IMR-90 (cell line): ENCODE data around the gene CHAT. TPM values are rescaled to one million over a fixed set of nuclear protein-coding genes. Genes with fewer than 3 reads are reported as not detected.

Source experiments
- ATAC-seq: fragments of 200-7000 bp; cut with Tn5 transposase; 2 replicates; pipeline ENCODE4 v1.9.1; 2020; ENCODE audit warnings: low read depth, mild to moderate bottlenecking, moderate library complexity
- BruUV-seq: library from RNA; stranded (reverse); fragments of 400-500 nt; replicated peaks from 2 replicates; lab custom pipeline; 2021; lab: Mats Ljungman, UMichigan
- CTCF ChIA-PET: fragments of 300-600 bp; formaldehyde crosslinking; extraction: SDS; loops from one replicate; lab custom pipeline; 2021; ENCODE audit warnings: antibody characterized with exemption; lab: Yijun Ruan, JAX
- POLR2A ChIA-PET: fragments of 300-600 bp; sonication (Branson Sonifier 250); formaldehyde crosslinking; loops from one replicate; lab custom pipeline; 2022; ENCODE audit warnings: antibody characterized with exemption; ENCODE audit not compliant: unreplicated experiment; lab: Charles Lee
- DNase-seq: peaks from one replicate; pipeline ENCODE4 v3.0.0; 2013
- H2AFZ ChIP-seq: replicated peaks from 2 replicates; pipeline ENCODE3; 2013; ENCODE audit warnings: low read length, mild to moderate bottlenecking; ENCODE audit not compliant: poor library complexity
- H2AK5ac ChIP-seq: 2 replicates; pipeline ENCODE4 v1.6.1; 2013; ENCODE audit warnings: low read depth, low read length, inconsistent platforms
- H2AK9ac ChIP-seq: replicated peaks from 2 replicates; pipeline ENCODE3; 2013; ENCODE audit warnings: mild to moderate bottlenecking, low read depth, low read length, moderate library complexity; ENCODE audit not compliant: poor library complexity
- H2BK120ac ChIP-seq: 2 replicates; pipeline ENCODE4 v1.6.1; 2013; ENCODE audit warnings: low read depth, low read length, inconsistent platforms
- H2BK15ac ChIP-seq: 3 replicates; pipeline ENCODE4 v1.6.1; 2013; ENCODE audit warnings: low read depth, low read length, inconsistent platforms
- H2BK20ac ChIP-seq: 2 replicates; pipeline ENCODE4 v1.6.1; 2013; ENCODE audit warnings: low read depth, mild to moderate bottlenecking, inconsistent platforms, low read length, moderate library complexity
- H2BK5ac ChIP-seq: 2 replicates; pipeline ENCODE4 v1.6.1; 2013; ENCODE audit warnings: mild to moderate bottlenecking, low read depth, low read length, inconsistent platforms; ENCODE audit not compliant: poor library complexity, severe bottlenecking
- H3K14ac ChIP-seq: replicated peaks from 2 replicates; pipeline ENCODE4 v1.6.1; 2013; ENCODE audit warnings: low read depth, low read length, inconsistent platforms
- H3K18ac ChIP-seq: 2 replicates; pipeline ENCODE4 v1.6.1; 2013; ENCODE audit warnings: low read depth, low read length, control low read depth
- H3K23ac ChIP-seq: 2 replicates; pipeline ENCODE4 v1.6.1; 2013; ENCODE audit warnings: low read depth, low read length, inconsistent platforms
- H3K27ac ChIP-seq: 2 replicates; pipeline ENCODE4 v1.5.1; 2013; ENCODE audit warnings: mild to moderate bottlenecking, control low read depth, low read length; ENCODE audit not compliant: insufficient read depth
- H3K27me3 ChIP-seq: 2 replicates; pipeline ENCODE4 v1.6.1; 2013; ENCODE audit warnings: low read length; ENCODE audit not compliant: control insufficient read depth, insufficient read depth
- H3K36me3 ChIP-seq: 2 replicates; pipeline ENCODE4 v1.6.1; 2013; ENCODE audit warnings: low read length, mixed read lengths; ENCODE audit not compliant: control insufficient read depth, insufficient read depth
- H3K4ac ChIP-seq: 2 replicates; pipeline ENCODE4 v1.6.1; 2013; ENCODE audit warnings: low read depth, low read length, inconsistent platforms
- H3K4me1 ChIP-seq: 2 replicates; pipeline ENCODE4 v1.6.1; 2013; ENCODE audit warnings: low read length, mixed read lengths; ENCODE audit not compliant: control insufficient read depth, insufficient read depth
- H3K4me2 ChIP-seq: 2 replicates; pipeline ENCODE4 v1.6.1; 2013; ENCODE audit warnings: low read depth, mild to moderate bottlenecking, control low read depth, low read length, moderate library complexity
- H3K4me3 ChIP-seq: 2 replicates; pipeline ENCODE4 v1.5.1; 2013; ENCODE audit warnings: low read depth, mild to moderate bottlenecking, control low read depth, low read length, moderate library complexity; ENCODE audit not compliant: insufficient read depth
- H3K56ac ChIP-seq: 2 replicates; pipeline ENCODE4 v1.6.1; 2013; ENCODE audit warnings: low read length, inconsistent platforms; ENCODE audit not compliant: insufficient read depth; ENCODE audit errors: extremely low read depth
- H3K79me1 ChIP-seq, 2 experiments: 2 replicates each; pipeline ENCODE4 v1.6.1; 2013; ENCODE audit warnings: low read length in 2 of 2, inconsistent platforms in 1 of 2, low read depth in 1 of 2
- H3K9ac ChIP-seq: 2 replicates; pipeline ENCODE4 v1.6.1; 2013; ENCODE audit warnings: low read depth, low read length, control low read depth
- H3K9me1 ChIP-seq: 2 replicates; pipeline ENCODE4 v1.6.1; 2013; ENCODE audit warnings: low read length, inconsistent platforms; ENCODE audit not compliant: insufficient read depth
- H3K9me3 ChIP-seq: 2 replicates; pipeline ENCODE4 v1.6.1; 2013; ENCODE audit warnings: low read length; ENCODE audit not compliant: control insufficient read depth, insufficient read depth
- H4K20me1 ChIP-seq: 2 replicates; pipeline ENCODE4 v1.6.1; 2013; ENCODE audit warnings: low read length, inconsistent platforms; ENCODE audit not compliant: insufficient read depth
- H4K5ac ChIP-seq: 2 replicates; pipeline ENCODE4 v1.6.1; 2013; ENCODE audit warnings: mild to moderate bottlenecking, low read depth, low read length, control low read depth
- H4K8ac ChIP-seq, 2 experiments: 2 replicates each; pipeline ENCODE4 v1.6.1; 2013; ENCODE audit warnings: low read depth in 2 of 2, low read length in 2 of 2, control low read depth in 1 of 2, inconsistent platforms in 1 of 2
- H4K91ac ChIP-seq: 2 replicates; pipeline ENCODE4 v1.6.1; 2013; ENCODE audit warnings: low read depth, low read length, inconsistent platforms; ENCODE audit not compliant: insufficient read depth
- MAFK ChIP-seq: IDR thresholded peaks from 2 replicates; pipeline ENCODE4 v1.6.1; 2012; ENCODE audit warnings: low read depth, low read length, improper control_type of control experiment
- WGBS, 2 experiments: methylation state at CpG; one replicate each; pipeline versions ENCODE4 v1.1.5 to v1.1.7; 2013; ENCODE audit warnings: missing lambda C conversion rate in 2 of 2; ENCODE audit not compliant: insufficient read length in 1 of 2; ENCODE audit errors: extremely low coverage in 2 of 2; 5-methylcytosine and 5-hydroxymethylcytosine counted together
- dilution Hi-C: fragments of 300-500 bp; cut with HindIII; formaldehyde crosslinking; loops from one replicate; pipeline ENCODE4 v1.14.3; 2018; ENCODE audit warnings: low sequenced_read_pairs; ENCODE audit not compliant: unreplicated experiment
- in situ Hi-C: fragments of 300-500 bp; cut with MboI; formaldehyde crosslinking; loops from 3 replicates; pipeline ENCODE4 v1.14.3; 2019; ENCODE audit warnings: low sequenced_read_pairs, inconsistent platforms, mixed read lengths
- intact Hi-C: fragments of 100-400 bp; cut with micrococcal nuclease; formaldehyde crosslinking; loops from 2 replicates; pipeline ENCODE4 v1.10.0; 2022
- polyA plus RNA-seq, 3 experiments: library from polyadenylated mRNA; depleted of rRNA; stranded (reverse); fragments of >200 nt; gene quantifications; 2 replicates each; pipeline ENCODE4 v1.2.3, GENCODE V29; 2012; ENCODE audit warnings: low replicate concordance in 1 of 3
- total RNA-seq: library from RNA; depleted of rRNA; stranded (reverse); fragments of >200 nt; gene quantifications from 2 replicates; pipeline ENCODE4 v1.2.3, GENCODE V29; 2012

Gene CHAT
- total and polyA plus RNA-seq, 2 of the 4 experiments (the other 2 are of a cell fraction): not detected

- no peak for TF ChIP-seq MAFK
- no peak overlapping the region for H2BK120ac ChIP-seq
- H3K14ac ChIP-seq: no peak overlapping the region
- no peak overlapping the region for H4K5ac ChIP-seq
- POLR2A ChIA-PET: no interaction called here
- DNase-seq: no peak
- no peaks in the 10 kb centered on the region for H3K9me1 ChIP-seq
- H3K4ac ChIP-seq: no peak overlapping the region
- no peaks in the 10 kb centered on the region for H3K9me3 ChIP-seq
- ATAC-seq: no peak
- H4K20me1 ChIP-seq: no peaks in the 10 kb centered on the region
- no peak overlapping the region for H4K8ac ChIP-seq
- dilution Hi-C loops (no loop called here), in situ Hi-C loops (no loop called here), intact Hi-C loops (no loop called here)
- H2BK20ac ChIP-seq: no peak overlapping the region
- CTCF ChIA-PET: no interaction called here
- H4K91ac ChIP-seq: no peak overlapping the region
- H3K9ac ChIP-seq: no peak overlapping the region
- no peak overlapping the region for H2AK9ac ChIP-seq
- no peak overlapping the region for H3K23ac ChIP-seq
- no peak overlapping the region for H3K27ac ChIP-seq
- H2BK5ac ChIP-seq: no peak overlapping the region
- H2AK5ac ChIP-seq: no peak overlapping the region
- peaks cover 11% of the 10 kb centered on the region for H3K27me3 ChIP-seq
- H2AFZ ChIP-seq: no peak overlapping the region
- no peak overlapping the region for H3K4me3 ChIP-seq
- no peaks in the 10 kb centered on the region for H3K4me1 ChIP-seq
- H2BK15ac ChIP-seq: no peak overlapping the region
- no peaks in the 10 kb centered on the region for H3K36me3 ChIP-seq
- H3K79me1 ChIP-seq: no peaks in the 10 kb centered on the region
- H3K56ac ChIP-seq: no peak overlapping the region
- H3K18ac ChIP-seq: no peak overlapping the region
- WGBS, 2 experiments: 77% methylated on average over 4 of the region's 15 CpGs; no CpG with 5 or more reads in 1 of the 2 experiments
- no peak overlapping the region for H3K4me2 ChIP-seq
- BruUV-seq: no TSS peak
Measured at GRCh38 chr10:49652421-49653272, 38.8 kb downstream of the CHAT start.
